Measurements from ENCODE around the gene EXOSC5.

DNA sequence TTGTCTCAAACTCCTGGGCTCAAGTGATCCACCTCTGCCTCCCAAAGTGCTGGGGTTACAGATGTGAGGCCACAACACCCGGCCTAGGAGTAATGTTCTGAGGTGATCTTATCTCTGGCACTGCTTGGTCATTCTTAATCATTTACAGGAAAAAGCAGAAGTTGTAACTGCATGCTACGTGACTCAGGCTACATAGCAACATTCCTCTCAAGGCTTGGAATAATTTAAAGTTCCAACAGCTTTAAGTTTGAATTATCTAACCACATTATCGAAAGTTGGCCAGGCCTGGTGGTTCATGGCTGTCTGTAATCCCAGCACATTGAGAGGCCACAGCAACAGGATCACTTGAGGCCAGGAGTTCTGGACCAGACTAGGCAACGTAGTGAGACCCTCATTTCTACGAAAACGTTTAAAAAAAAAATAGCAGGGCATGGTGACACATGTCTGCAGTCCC is 29.3 kb downstream of the EXOSC5 start:
- TF ChIP-seq RCOR1 (conservative IDR thresholded peaks at IDR 0.05; ENCODE audit: low read depth, low read length), result no peak
- TF ChIP-seq FOXM1 (IDR thresholded peaks at IDR 0.05; ENCODE audit: low read depth, low read length), result no peak
- TF ChIP-seq PBX3 (IDR thresholded peaks at IDR 0.05; ENCODE audit: insufficient replicate concordance, low read depth, low read length), result no peak

All from GM12878 (cell line).